Measurements from ENCODE around the gene COL5A3.
A peak's percentile ranks its signal among the peaks of the same experiment; 100 is the strongest.

COL5A3 gene

DNA sequence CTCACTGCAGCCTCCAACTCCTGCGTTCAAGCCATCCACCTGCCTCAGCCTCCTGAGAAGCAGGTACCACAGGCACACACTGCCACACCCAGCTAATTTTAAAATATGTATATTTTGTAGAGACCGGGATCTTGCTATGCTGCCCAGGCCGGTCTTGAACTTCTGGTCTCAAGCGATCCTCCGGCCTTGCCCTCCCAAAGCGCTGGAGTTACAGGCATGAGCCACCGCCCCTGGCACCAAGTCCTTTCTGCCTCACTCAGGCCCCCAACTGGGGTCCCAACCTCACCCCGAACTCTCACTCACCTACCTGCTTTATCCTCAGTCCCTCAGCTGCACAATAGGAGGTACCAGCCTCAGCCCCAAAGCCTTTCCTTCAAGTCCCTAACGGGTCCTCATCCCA lies 635 bp upstream of the COL5A3 start:
- FAIRE-seq = no peak

GRCh38 chr19:10009714-10010224 lies 535 bp downstream of the COL5A3 start:
- FAIRE-seq = no peak

DNA sequence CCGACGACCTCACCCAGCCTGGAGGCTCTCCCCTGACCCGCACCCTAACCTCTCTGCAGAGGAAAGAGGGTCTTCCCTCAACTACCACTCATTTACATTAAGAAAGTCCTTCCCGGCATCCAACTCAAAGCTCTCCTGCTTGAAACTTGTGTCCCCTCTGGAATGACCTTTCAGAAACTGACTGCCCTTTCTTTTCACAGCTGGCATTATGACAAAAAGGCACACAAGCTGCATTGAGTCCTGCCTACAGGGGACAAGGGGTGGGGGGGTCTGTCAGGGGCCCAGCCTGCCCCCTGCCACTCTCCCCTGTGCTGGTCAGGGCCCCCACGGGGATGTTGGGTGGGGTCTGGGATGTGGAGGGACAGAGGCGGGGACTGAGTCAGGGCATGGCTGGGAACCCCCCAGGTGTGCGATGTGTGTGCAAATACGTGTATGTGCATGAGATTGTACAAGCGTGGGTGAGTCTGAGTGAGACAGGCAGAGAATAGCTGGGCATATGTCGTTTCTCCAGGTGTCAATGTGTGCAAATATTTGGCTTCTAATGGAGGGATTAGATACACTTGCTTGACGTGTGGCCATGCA lies 2.0 kb downstream of the COL5A3 start:
- FAIRE-seq = no peak

DNA sequence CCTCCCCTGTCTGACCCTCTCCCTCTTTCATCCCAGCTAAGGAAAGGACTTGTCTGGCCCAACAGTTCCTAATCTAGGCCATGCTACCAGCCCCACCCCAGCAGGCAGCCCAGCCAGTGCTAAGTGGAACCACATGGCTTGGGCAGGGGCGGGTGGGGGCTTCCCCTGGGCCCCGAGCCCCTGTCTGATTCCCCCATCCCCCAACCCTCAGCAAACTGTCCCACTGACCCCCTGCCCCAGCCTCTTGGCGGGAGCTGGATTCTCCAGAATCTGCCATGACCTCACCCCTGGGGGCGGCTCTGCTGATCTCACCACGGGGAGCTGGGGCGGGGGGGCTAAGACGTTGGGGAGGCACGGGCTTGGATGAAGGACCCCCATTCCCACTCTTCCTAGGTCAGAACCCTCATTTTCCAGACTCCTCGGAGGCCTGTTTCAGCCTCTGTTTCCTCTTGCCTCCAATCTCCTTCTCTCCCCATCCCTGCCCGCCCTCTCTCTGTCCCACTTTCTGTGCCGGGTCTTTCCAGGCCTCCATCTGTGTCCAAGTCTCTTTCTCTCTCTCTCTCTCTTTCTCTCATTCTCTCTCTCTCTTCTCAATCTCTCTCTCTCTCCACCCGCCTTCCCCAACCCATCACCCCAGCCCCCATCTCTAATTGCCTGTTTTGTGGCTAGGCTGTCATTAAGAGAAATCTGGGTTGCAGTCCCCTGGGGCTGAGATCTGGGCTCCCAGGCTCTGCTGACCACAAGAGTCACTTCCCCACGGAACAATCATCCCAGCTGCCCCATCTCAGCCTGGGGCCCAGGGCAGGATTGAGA lies 2.7 kb downstream of the COL5A3 start:
- no peak for FAIRE-seq

DNA sequence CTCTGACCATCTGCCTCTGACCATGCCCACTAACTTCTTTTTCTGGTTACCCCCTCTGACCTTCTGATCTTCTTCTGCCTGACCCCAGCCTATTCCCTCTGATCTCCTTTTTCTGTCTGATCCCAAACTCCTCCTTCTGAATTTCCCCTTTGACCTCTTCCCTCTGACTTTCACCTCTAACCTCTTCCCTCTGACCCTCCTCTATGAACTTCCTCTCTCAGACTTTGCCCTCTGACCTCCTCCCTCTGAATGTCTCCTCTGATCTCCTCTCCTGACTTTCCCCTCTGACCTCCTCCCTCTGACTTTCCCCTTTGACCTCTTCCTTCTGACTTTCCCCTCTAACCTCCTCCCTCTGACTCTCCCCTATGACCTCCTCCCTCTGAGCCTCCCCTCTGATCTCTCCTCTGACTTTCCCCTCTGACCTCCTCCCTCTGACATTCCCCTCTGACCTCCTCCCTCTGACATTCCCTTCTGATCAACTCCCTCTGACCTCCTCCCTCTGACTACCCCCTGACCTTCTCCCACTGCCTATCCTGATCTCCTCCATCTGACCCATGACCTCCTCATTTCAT lies 3.5 kb downstream of the COL5A3 start:
- FAIRE-seq = no peak

DNA sequence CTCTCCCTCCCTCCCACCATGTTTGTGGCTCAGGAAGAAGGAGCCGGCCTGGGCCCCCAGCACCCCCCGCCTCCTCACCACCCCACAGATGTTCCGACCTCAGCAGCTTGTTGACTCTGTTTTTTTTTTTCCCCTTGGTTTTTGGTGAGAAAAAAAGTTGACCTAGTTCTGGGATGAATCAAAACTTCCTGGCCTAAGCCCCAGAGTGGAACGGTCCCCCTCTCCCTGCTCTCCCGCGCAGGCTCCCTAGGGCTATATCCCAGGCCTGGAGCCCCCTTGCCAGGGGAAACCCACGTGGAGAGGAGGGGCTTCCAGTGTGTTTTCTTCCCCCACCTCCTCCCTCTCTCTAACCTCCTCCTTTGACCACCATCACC lies 4.0 kb downstream of the COL5A3 start:
- FAIRE-seq = no peak

DNA sequence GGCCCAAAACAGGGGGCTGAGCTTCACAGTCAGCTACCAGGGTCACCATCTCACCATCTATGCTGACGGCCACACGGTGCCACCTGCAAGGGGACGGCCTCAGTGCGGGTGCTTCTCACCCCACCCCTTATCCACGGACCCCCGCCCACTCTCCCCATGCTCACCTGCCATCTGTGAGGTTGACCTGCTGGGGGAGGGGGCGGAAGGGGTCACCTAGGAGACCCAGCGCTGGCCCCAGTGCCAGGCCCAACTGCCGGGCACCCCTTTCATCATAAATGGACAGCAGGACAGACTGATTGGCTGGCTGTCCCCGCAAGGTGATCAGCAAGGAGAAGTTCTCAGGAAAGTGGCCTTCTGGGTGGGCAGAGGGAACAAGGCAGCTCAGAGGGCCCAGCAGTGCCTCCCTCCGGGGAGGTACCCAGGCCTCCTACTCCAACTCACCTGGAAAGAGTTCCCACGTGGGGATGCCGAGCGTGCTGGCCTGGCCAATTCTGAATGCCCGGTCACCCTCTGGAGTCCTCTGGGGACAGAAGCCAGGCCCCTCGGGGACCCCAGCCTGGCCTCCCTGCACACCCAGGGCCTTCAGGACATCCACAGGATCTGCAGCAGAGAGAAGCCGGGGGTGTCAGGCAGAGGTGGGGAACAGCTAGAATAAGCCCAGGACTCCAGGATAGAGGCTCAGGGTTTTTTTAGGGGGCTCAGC lies 4.5 kb downstream of the COL5A3 start:
- no peak for FAIRE-seq

DNA sequence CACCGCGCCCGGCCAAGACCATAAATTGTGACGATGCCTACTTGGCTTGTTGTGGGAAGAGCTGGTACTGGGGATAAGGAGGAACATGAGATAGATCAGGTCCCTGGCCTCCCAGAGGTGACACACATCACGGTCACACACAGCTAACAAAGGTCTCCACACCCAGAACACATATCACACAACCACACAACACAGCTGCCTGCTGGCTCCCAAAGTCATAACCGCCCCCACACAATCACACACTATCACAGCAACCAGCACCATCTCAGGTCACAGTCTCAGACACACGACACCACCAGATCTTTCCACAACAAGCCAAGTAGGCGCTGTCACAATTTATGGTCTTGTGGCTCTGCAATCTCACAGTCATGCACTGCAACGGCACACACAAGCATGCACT lies 5.7 kb downstream of the COL5A3 start:
- no peak for FAIRE-seq

DNA sequence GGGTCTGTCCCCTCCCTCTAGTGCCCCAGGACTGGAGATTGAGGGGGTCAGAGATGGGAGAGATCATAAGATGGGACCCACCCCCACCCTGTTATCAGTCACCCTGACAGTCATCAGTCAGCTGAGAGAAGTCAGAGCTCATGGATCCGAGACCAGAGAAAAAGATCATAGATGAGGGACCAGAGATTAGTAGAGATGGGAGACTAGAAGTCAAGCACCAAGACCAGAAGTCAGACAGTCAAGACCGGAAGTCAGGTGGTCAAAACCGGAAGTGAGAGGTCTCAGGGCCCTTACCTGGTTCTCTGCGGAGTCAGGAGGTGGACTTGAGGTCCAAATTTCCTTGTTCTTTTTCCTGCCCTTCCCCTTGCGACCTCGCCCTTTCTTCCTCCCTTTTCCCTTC lies 7.0 kb downstream of the COL5A3 start:
- no peak for FAIRE-seq

GRCh38 chr19:10001899-10002298 lies 8.4 kb downstream of the COL5A3 start:
- FAIRE-seq = no peak

GRCh38 chr19:10000171-10000826 lies 10.0 kb downstream of the COL5A3 start:
- FAIRE-seq = peak; percentile 56

GRCh38 chr19:9996541-9996940 lies 13.8 kb downstream of the COL5A3 start:
- no peak for FAIRE-seq

DNA sequence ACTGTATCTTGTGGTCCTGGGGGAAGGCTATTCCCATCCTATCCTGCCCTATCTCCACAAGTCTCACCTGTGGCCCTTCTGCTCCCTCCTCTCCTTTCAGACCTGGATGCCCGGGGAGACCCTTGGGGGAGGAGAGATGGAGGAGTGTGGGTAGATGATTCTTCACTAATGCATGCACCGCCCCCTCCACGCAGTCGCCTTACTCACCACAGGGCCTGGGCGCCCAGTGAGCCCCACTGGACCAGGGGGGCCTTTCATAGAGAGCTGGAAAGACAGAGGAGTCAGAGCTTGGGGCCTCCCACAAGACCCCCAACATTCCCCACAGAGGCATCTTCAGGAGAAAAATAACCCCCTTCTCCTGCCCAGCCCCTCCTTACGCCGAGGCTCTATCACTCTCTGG lies 14.3 kb downstream of the COL5A3 start:
- FAIRE-seq = no peak

DNA sequence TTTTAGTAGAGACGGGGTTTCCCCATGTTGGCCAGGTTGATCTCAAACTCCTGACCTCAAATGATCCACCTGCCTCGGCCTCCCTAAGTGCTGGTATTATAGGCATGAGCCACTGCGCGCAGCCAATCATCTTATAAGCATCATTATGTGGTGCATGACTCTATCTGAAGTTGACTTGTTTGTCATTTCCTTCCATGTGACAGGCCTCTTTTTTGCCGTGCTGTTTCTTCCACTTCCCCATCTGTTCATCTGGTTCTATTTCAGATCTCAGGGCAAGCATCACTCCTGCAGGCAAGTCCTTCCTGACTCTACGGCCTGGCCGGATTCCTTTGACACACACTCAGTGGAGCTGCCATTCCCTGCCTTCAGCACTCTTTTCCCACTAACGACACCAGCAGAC lies 15.2 kb downstream of the COL5A3 start:
- FAIRE-seq = no peak

DNA sequence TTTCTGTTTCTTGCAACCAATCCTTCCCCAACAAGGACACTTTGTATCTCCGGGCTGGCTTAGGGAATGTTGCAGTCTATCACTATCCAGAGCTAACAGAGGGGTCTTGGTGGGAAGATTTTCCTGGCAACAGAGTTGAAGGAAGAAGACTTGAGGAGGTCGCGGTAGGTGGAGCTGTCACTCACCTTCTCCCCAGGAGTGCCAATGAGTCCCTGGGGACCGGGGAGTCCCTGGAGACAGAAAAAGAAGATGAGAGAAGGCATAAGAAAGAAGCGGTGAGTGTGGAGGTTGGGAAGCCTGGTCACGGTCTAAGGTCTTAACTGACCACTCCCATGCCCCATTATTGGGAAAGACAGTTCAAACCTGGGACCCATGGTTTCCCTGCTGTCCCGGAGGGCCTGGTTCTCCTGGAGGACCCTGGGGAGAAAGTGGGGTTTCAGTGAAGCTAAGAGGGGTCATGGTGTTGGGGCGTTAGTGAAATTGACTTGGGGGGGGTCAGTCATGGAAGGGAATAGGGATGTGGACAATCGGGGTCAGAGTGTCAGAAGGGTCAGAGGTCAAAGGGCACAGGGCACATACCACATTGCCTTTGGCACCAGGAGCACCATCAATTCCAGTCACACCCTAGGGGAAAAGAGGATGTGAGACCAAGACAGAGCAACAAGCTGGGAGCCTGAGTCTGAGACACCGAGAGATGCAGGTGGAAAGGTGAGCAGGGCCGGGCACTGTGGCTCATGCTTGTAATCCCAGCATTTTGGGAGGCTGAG lies 18.7 kb downstream of the COL5A3 start:
- no peak for FAIRE-seq

DNA sequence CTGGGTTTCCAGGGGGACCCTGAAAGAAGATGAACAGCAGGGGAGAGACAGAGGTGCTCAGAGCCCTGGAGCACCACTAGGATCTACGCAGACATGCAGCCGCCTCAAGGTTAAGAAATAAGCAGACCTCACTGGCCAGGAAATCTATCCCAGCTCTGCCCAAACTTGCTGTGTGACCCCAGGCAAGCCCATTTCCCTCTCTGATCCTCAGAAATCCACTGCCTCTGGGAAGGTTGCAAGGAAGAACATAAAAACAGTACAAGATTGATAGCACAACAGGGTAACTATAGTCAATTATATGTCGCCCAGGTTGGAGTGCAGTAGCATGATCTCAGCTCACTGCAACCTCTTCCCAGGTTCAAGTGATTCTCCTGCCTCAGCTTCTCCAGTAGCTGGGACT lies 20.8 kb downstream of the COL5A3 start:
- no peak for FAIRE-seq

DNA sequence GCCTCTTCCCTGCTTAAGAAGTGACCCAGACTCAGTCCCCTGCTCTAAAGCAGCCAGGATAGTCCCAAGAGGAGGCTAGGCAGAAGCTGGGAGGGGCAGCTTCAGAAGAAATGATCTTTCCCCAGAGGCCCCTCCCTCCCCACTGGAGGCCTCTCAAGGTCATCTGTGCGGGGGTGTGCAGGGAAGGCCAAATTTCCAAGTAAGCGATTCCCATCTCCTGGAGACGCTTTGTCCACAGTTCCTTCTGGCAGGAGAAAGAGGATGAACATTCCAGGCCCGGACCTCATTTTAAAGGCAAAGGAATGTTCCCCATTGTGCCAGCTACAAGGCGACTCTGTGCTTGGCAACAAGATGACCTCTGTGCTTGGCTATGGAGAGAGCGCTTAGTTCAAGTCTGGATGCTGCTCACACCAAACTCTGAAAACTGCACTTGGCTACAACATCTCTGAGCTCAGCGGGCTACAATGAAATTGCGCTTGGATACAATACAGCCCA lies 23.5 kb downstream of the COL5A3 start:
- no peak for FAIRE-seq

- FAIRE-seq = no peak
Observed at GRCh38 chr19:9981406-9982260, 28.7 kb downstream of the COL5A3 start.

GRCh38 chr19:9972103-9972502 lies 38.2 kb downstream of the COL5A3 start:
- FAIRE-seq = no peak

GRCh38 chr19:9971166-9971897 lies 39.0 kb downstream of the COL5A3 start:
- FAIRE-seq = no peak

Data from A204.1 (cell line).